HepG2 (cell line): Measurements from ENCODE around the gene COL4A2. TPM values are rescaled to one million over a fixed set of nuclear protein-coding genes. Genes with fewer than 3 reads are reported as not detected.

Experiments used
- ATAC-seq: fragments of 200-7000 bp; cut with Tn5 transposase; 3 replicates; pipeline ENCODE4 v1.9.1; 2020; ENCODE audit warnings: mild to moderate bottlenecking, moderate library complexity
- BruUV-seq: library from RNA; stranded (reverse); fragments of 400-500 nt; replicated peaks from 2 replicates; lab custom pipeline; 2021; lab: Mats Ljungman, UMichigan
- CTCF ChIA-PET: fragments of 300-600 bp; formaldehyde crosslinking; extraction: SDS; loops from one replicate; lab custom pipeline; 2021; ENCODE audit warnings: low total read pairs, inconsistent platforms, low intra/inter-chr PET ratio; lab: Yijun Ruan, JAX
- POLR2A ChIA-PET: fragments of 350-600 bp; sonication (Branson Sonifier 250); formaldehyde crosslinking; loops from one replicate; lab custom pipeline; 2020; ENCODE audit warnings: antibody characterized with exemption, inconsistent platforms; lab: Yijun Ruan, JAX
- DNase-seq: peaks from one replicate; pipeline ENCODE4 v3.0.0-alpha.2; 2015; ENCODE audit warnings: low spot score
- FAIRE-seq: peaks from 3 replicates; lab custom pipeline; 2011; peaks lifted over from hg19 to GRCh38; lab: Jason Lieb, UNC
- H2AFZ ChIP-seq: one replicate; pipeline ENCODE4 v1.6.1; 2011; ENCODE audit warnings: low read length, inconsistent platforms
- H3K27ac ChIP-seq: fragments of 300-600 bp; 3 replicates; pipeline ENCODE4 v1.8.0; 2011; ENCODE audit warnings: mixed run types, mild to moderate bottlenecking, mixed read lengths, low read length, inconsistent platforms; ENCODE audit not compliant: insufficient read depth; ENCODE audit errors: extremely low read length
- H3K27me3 ChIP-seq, 2 experiments: fragments of 200-600 bp in 1 of 2; 2 replicates in 1 of 2; 3 replicates in 1 of 2; pipeline versions ENCODE4 v1.6.0 to v1.8.0; 2011; ENCODE audit warnings: low read length in 2 of 2, mild to moderate bottlenecking in 2 of 2, moderate library complexity in 2 of 2, inconsistent platforms in 1 of 2; ENCODE audit not compliant: insufficient read depth in 2 of 2, control insufficient read depth in 1 of 2
- H3K36me3 ChIP-seq, 2 experiments: fragments of 200-600 bp in 1 of 2; replicated peaks in 1 of 2; 2 replicates in 1 of 2; 3 replicates in 1 of 2; pipeline versions ENCODE4 v1.5.1 to v1.8.0; 2011; ENCODE audit warnings: low read length in 2 of 2, inconsistent platforms in 1 of 2; ENCODE audit not compliant: insufficient read depth in 2 of 2, control insufficient read depth in 1 of 2
- H3K4me1 ChIP-seq: 2 replicates; pipeline ENCODE4 v1.5.1; 2012; ENCODE audit warnings: low read length, inconsistent platforms; ENCODE audit not compliant: insufficient read depth
- H3K4me2 ChIP-seq: 2 replicates; pipeline ENCODE4 v1.6.0; 2011; ENCODE audit warnings: low read depth, low read length, inconsistent platforms
- H3K4me3 ChIP-seq, 3 experiments: fragments of 200-600 bp in 1 of 3; sonication (generic), shearing (Covaris generic) in 1 of 3; replicated peaks in 1 of 3; 2 replicates each; pipeline ENCODE4 v1.5.1; 2011 to 2016; ENCODE audit warnings: low read length in 3 of 3, inconsistent platforms in 2 of 3, low read depth in 2 of 3, mild to moderate bottlenecking in 2 of 3, control low read depth in 1 of 3, mixed read lengths in 1 of 3; ENCODE audit not compliant: insufficient read depth in 1 of 3
- H3K79me2 ChIP-seq: one replicate; pipeline ENCODE4 v1.6.1; 2011; ENCODE audit warnings: low read length, inconsistent platforms; ENCODE audit not compliant: insufficient read depth
- H3K9ac ChIP-seq: 2 replicates; pipeline ENCODE4 v1.6.0; 2011; ENCODE audit warnings: mild to moderate bottlenecking, low read depth, low read length, inconsistent platforms; ENCODE audit not compliant: insufficient read depth
- H3K9me3 ChIP-seq: 2 replicates; pipeline ENCODE4 v1.5.1; 2012; ENCODE audit warnings: mild to moderate bottlenecking, low read length
- H4K20me1 ChIP-seq: 2 replicates; pipeline ENCODE4 v1.6.0; 2011; ENCODE audit warnings: inconsistent platforms, mild to moderate bottlenecking, low read length, moderate library complexity; ENCODE audit not compliant: insufficient read depth
- EED ChIP-seq: sonication (generic); formaldehyde crosslinking; IDR thresholded peaks from 2 replicates; pipeline ENCODE4 v1.5.0; 2020; ENCODE audit warnings: mild to moderate bottlenecking, missing genetic modification reagents
- GFI1 ChIP-seq: sonication (generic); formaldehyde crosslinking; IDR thresholded peaks from 2 replicates; pipeline ENCODE4 v1.5.0; 2020; ENCODE audit warnings: missing genetic modification reagents, mild to moderate bottlenecking, borderline replicate concordance
- ISX ChIP-seq: sonication (generic); formaldehyde crosslinking; conservative IDR thresholded peaks from 2 replicates; pipeline ENCODE4 v1.5.0; 2020; ENCODE audit warnings: missing genetic modification reagents
- LRRFIP1 ChIP-seq: sonication (generic); formaldehyde crosslinking; conservative IDR thresholded peaks from 2 replicates; pipeline ENCODE4 v1.4.0; 2020; ENCODE audit warnings: missing genetic modification reagents
- RCOR2 ChIP-seq: IDR thresholded peaks from 2 replicates; pipeline ENCODE4 v1.6.1; 2016; ENCODE audit warnings: missing biosample characterization, missing genetic modification reagents
- RELA ChIP-seq: sonication (generic); formaldehyde crosslinking; IDR thresholded peaks from 2 replicates; pipeline ENCODE4 v1.4.0; 2020; ENCODE audit warnings: missing genetic modification reagents
- ZNF558 ChIP-seq: sonication (generic); formaldehyde crosslinking; IDR thresholded peaks from 2 replicates; pipeline ENCODE4 v1.9.0; 2022; ENCODE audit warnings: mild to moderate bottlenecking, missing genetic modification reagents, borderline replicate concordance
- ZNF75D ChIP-seq: sonication (generic); formaldehyde crosslinking; IDR thresholded peaks from 2 replicates; pipeline ENCODE4 v1.8.1; 2023; ENCODE audit warnings: missing genetic modification reagents, mild to moderate bottlenecking, borderline replicate concordance
- ZSCAN25 ChIP-seq: sonication (generic); formaldehyde crosslinking; IDR thresholded peaks from 2 replicates; pipeline ENCODE4 v1.8.0; 2022; ENCODE audit warnings: mild to moderate bottlenecking, missing genetic modification reagents
- ZSCAN30 ChIP-seq: sonication (generic); formaldehyde crosslinking; IDR thresholded peaks from 2 replicates; pipeline ENCODE4 v1.5.0; 2020; ENCODE audit warnings: mild to moderate bottlenecking, missing genetic modification reagents
- WGBS: methylation state at CpG from one replicate; pipeline ENCODE4 v1.1.6; 2017; ENCODE audit warnings: low lambda C conversion rate; 5-methylcytosine and 5-hydroxymethylcytosine counted together
- in situ Hi-C: cut with HindIII; loops from 2 replicates; pipeline ENCODE4 v1.10.0; 2017; ENCODE audit warnings: low pct_unique_long_range_greater_than_20kb; ENCODE audit not compliant: extremely low pct_ligation_motif_present
- intact Hi-C: fragments of 100-400 bp; cut with micrococcal nuclease; formaldehyde crosslinking; loops from one replicate; pipeline ENCODE4 v1.10.0; 2022; ENCODE audit not compliant: unreplicated experiment
- polyA plus RNA-seq, 8 experiments: library from polyadenylated mRNA; depleted of rRNA in 3 of 8; stranded (reverse) in 7 of 8; unstranded in 1 of 8; fragments of >200 nt; fragmentation: Illumina TruSeq in 4 of 8; extraction: Trizol in 4 of 8; gene quantifications; 2 replicates each; pipeline versions ENCODE4 v1.2.1 to v1.2.3, GENCODE V29; 2011 to 2016; ENCODE audit warnings: low read depth in 4 of 8, missing spikeins in 1 of 8, mixed read lengths in 1 of 8; ENCODE audit not compliant: insufficient read depth in 1 of 8
- total RNA-seq, 5 experiments: library from RNA; depleted of rRNA; stranded (reverse); fragments of >200 nt; fragmentation: Illumina TruSeq; extraction: Trizol; gene quantifications; 2 replicates each; pipeline ENCODE4 v1.2.3, GENCODE V29; 2016; ENCODE audit warnings: low read depth in 1 of 5
- TF ChIP-seq, protein P1 (sequence below): sonication (generic); formaldehyde crosslinking; IDR thresholded peaks from 2 replicates; pipeline ENCODE4 v1.4.0; 2020; ENCODE audit warnings: mild to moderate bottlenecking, missing genetic modification reagents
- TF ChIP-seq, protein P2 (sequence below): sonication (generic); formaldehyde crosslinking; IDR thresholded peaks from 2 replicates; pipeline ENCODE4 v1.8.1; 2023; ENCODE audit warnings: mild to moderate bottlenecking, inconsistent platforms, moderate library complexity, missing genetic modification reagents, borderline replicate concordance
- TF ChIP-seq, protein P3 (sequence below): sonication (generic); formaldehyde crosslinking; IDR thresholded peaks from 2 replicates; pipeline ENCODE4 v1.4.0; 2020; ENCODE audit warnings: missing genetic modification reagents
- TF ChIP-seq, protein P4 (sequence below): sonication (generic); formaldehyde crosslinking; IDR thresholded peaks from 2 replicates; pipeline ENCODE4 v1.9.0; 2021; ENCODE audit warnings: missing genetic modification reagents, borderline replicate concordance
- TF ChIP-seq, protein P5 (sequence below): sonication (generic); formaldehyde crosslinking; IDR thresholded peaks from 2 replicates; pipeline ENCODE4 v1.8.1; 2023; ENCODE audit warnings: mild to moderate bottlenecking, missing genetic modification reagents

Gene COL4A2
- total and polyA plus RNA-seq, 2 of the 13 experiments (the other 11 are each of a cell fraction or from before 2014, with no cell fraction given) = 0.22 to 1.9 TPM

DNA sequence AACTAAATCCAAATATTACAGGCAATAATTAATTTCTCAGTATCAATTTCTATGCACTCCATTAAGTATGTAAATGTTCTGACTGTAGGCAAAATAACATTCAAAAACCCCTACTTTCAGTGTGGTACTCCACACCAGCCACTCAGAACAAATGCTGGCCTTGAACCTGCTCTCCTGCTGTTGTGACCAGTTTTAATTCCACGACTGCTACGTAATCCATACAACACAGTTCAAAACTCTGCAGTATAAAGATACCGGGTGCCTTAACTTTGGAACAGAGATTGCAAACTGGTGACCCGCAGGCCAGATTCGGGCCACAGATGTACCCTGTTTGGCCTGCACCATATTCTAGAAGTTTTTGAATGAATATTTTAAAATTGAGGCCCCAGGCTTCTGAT is 30.5 kb upstream of the COL4A2 start:
- no peaks in the 10 kb centered on the region for H3K79me2 ChIP-seq
- no peak overlapping the region for H3K4me3 ChIP-seq
- DNase-seq = no peak
- FAIRE-seq = no peak
- no peak overlapping the region for H3K27ac ChIP-seq
- H3K4me2 ChIP-seq = no peak overlapping the region
- no peak overlapping the region for H2AFZ ChIP-seq
- ChIA-PET POLR2A (no interaction called here), CTCF (no interaction called here)
- H3K4me1 ChIP-seq = no peaks in the 10 kb centered on the region
- H3K9ac ChIP-seq = no peak overlapping the region
- no peak for ATAC-seq
- no peaks in the 10 kb centered on the region for H3K36me3 ChIP-seq
- H3K9me3 ChIP-seq = no peaks in the 10 kb centered on the region
- H3K27me3 ChIP-seq = peaks cover 2 to 16% of the 10 kb centered on the region in 2 experiments; a peak in 3 of 5 replicates
- no TSS peak for BruUV-seq
- intact Hi-C loops (no loop called here), in situ Hi-C loops (no loop called here)
- no peaks in the 10 kb centered on the region for H4K20me1 ChIP-seq
- 17% methylated on average over 5 of the region's 5 CpGs for WGBS
- TF ChIP-seq LRRFIP1 (no peak), EED (CRISPR knock-in tag) (no peak), RCOR2 (CRISPR knock-in tag) (no peak), GFI1 (CRISPR knock-in tag) (no peak), ZSCAN30 (CRISPR knock-in tag) (no peak), ZNF75D (CRISPR knock-in tag) (no peak), ZSCAN25 (CRISPR knock-in tag) (no peak), ISX (CRISPR knock-in tag) (no peak), RELA (CRISPR knock-in tag) (no peak), ZNF558 (CRISPR knock-in tag) (no peak)
- TF ChIP-seq, protein P1, sequence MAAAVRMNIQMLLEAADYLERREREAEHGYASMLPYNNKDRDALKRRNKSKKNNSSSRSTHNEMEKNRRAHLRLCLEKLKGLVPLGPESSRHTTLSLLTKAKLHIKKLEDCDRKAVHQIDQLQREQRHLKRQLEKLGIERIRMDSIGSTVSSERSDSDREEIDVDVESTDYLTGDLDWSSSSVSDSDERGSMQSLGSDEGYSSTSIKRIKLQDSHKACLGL = no peak
- TF ChIP-seq, protein P2, sequence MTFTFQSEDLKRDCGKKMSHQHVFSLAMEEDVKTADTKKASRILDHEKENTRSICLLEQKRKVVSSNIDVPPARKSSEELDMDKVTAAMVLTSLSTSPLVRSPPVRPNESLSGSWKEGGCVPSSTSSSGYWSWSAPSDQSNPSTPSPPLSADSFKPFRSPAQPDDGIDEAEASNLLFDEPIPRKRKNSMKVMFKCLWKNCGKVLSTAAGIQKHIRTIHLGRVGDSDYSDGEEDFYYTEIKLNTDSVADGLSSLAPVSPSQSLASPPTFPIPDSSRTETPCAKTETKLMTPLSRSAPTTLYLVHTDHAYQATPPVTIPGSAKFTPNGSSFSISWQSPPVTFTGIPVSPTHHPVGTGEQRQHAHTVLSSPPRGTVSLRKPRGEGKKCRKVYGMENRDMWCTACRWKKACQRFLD (CRISPR knock-in tag) = no peak
- TF ChIP-seq, protein P3, sequence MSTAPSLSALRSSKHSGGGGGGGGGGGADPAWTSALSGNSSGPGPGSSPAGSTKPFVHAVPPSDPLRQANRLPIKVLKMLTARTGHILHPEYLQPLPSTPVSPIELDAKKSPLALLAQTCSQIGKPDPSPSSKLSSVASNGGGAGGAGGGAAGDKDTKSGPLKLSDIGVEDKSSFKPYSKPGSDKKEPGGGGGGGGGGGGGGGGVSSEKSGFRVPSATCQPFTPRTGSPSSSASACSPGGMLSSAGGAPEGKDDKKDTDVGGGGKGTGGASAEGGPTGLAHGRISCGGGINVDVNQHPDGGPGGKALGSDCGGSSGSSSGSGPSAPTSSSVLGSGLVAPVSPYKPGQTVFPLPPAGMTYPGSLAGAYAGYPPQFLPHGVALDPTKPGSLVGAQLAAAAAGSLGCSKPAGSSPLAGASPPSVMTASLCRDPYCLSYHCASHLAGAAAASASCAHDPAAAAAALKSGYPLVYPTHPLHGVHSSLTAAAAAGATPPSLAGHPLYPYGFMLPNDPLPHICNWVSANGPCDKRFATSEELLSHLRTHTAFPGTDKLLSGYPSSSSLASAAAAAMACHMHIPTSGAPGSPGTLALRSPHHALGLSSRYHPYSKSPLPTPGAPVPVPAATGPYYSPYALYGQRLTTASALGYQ (CRISPR knock-in tag) = no peak
- TF ChIP-seq, protein P4, sequence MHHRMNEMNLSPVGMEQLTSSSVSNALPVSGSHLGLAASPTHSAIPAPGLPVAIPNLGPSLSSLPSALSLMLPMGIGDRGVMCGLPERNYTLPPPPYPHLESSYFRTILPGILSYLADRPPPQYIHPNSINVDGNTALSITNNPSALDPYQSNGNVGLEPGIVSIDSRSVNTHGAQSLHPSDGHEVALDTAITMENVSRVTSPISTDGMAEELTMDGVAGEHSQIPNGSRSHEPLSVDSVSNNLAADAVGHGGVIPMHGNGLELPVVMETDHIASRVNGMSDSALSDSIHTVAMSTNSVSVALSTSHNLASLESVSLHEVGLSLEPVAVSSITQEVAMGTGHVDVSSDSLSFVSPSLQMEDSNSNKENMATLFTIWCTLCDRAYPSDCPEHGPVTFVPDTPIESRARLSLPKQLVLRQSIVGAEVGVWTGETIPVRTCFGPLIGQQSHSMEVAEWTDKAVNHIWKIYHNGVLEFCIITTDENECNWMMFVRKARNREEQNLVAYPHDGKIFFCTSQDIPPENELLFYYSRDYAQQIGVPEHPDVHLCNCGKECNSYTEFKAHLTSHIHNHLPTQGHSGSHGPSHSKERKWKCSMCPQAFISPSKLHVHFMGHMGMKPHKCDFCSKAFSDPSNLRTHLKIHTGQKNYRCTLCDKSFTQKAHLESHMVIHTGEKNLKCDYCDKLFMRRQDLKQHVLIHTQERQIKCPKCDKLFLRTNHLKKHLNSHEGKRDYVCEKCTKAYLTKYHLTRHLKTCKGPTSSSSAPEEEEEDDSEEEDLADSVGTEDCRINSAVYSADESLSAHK (CRISPR knock-in tag) = no peak
- TF ChIP-seq, protein P5, sequence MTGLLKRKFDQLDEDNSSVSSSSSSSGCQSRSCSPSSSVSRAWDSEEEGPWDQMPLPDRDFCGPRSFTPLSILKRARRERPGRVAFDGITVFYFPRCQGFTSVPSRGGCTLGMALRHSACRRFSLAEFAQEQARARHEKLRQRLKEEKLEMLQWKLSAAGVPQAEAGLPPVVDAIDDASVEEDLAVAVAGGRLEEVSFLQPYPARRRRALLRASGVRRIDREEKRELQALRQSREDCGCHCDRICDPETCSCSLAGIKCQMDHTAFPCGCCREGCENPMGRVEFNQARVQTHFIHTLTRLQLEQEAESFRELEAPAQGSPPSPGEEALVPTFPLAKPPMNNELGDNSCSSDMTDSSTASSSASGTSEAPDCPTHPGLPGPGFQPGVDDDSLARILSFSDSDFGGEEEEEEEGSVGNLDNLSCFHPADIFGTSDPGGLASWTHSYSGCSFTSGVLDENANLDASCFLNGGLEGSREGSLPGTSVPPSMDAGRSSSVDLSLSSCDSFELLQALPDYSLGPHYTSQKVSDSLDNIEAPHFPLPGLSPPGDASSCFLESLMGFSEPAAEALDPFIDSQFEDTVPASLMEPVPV (CRISPR knock-in tag) = no peak
